ENCODE results near the gene LRRC46.

The LRRC46 gene

GRCh38 chr17:47860386-47860785 lies 28.9 kb downstream of the LRRC46 start:
- TF ChIP-seq CTCF (IDR thresholded peaks at IDR 0.05; ENCODE audit: low read depth, low read length, missing control alignments), result no peak
- H3K4me3 ChIP-seq (ENCODE audit: low read depth, low read length), result no peak overlapping the region
- no peak for DNase-seq (ENCODE audit: low read depth)

GRCh38 chr17:47862621-47863440 lies 31.4 kb downstream of the LRRC46 start:
- DNase-seq (ENCODE audit: low read depth), result no peak
- TF ChIP-seq CTCF (IDR thresholded peaks at IDR 0.05; ENCODE audit: low read depth, low read length, missing control alignments), result no peak
- H3K4me3 ChIP-seq (ENCODE audit: low read depth, low read length), result no peak overlapping the region

- no peak for DNase-seq (ENCODE audit: low read depth)
- TF ChIP-seq CTCF (IDR thresholded peaks at IDR 0.05; ENCODE audit: low read depth, low read length, missing control alignments), result no peak
- no peak overlapping the region for H3K4me3 ChIP-seq (ENCODE audit: low read depth, low read length)
Observed at GRCh38 chr17:47864791-47865216, 33.3 kb downstream of the LRRC46 start.

- no peak for TF ChIP-seq CTCF (IDR thresholded peaks at IDR 0.05; ENCODE audit: low read depth, low read length, missing control alignments)
- DNase-seq (ENCODE audit: low read depth), result no peak
- no peak overlapping the region for H3K4me3 ChIP-seq (ENCODE audit: low read depth, low read length)
Observed at GRCh38 chr17:47866941-47867340, 35.5 kb downstream of the LRRC46 start.

- TF ChIP-seq CTCF (IDR thresholded peaks at IDR 0.05; ENCODE audit: low read depth, low read length, missing control alignments), result no peak
- H3K4me3 ChIP-seq (ENCODE audit: low read depth, low read length), result no peak overlapping the region
- DNase-seq (ENCODE audit: low read depth), result no peak
Observed at GRCh38 chr17:47867813-47868533, 36.5 kb downstream of the LRRC46 start.

GRCh38 chr17:47869114-47869513 lies 37.6 kb downstream of the LRRC46 start:
- TF ChIP-seq CTCF (IDR thresholded peaks at IDR 0.05; ENCODE audit: low read depth, low read length, missing control alignments), result no peak
- no peak overlapping the region for H3K4me3 ChIP-seq (ENCODE audit: low read depth, low read length)
- no peak for DNase-seq (ENCODE audit: low read depth)

All from GM12864 (cell line).